GM23338 (cell line): ENCODE measurements around the gene AP4E1.

Source experiments
- CREB1 ChIP-seq: fragments of 250-450 bp; sonication (Bioruptor Pico); IDR thresholded peaks from 2 replicates; pipeline ENCODE4 v1.5.0; 2020; ENCODE audit warnings: low read depth, mild to moderate bottlenecking, moderate library complexity
- EZH2 ChIP-seq: fragments of 200-600 bp; sonication (generic); IDR thresholded peaks from one replicate; pipeline ENCODE4 v1.8.0; 2017; ENCODE audit warnings: antibody characterized with exemption, mild to moderate bottlenecking, low read depth; ENCODE audit not compliant: unreplicated experiment
- EZH2phosphoT487 ChIP-seq: fragments of 200-600 bp; sonication (generic); IDR thresholded peaks from one replicate; pipeline ENCODE4 v1.8.1; 2018; ENCODE audit warnings: antibody characterized with exemption; ENCODE audit not compliant: unreplicated experiment
- JUNB ChIP-seq: IDR thresholded peaks from one replicate; pipeline ENCODE4 v1.6.1; 2016; ENCODE audit warnings: antibody characterized with exemption; ENCODE audit not compliant: unreplicated experiment
- POLR2AphosphoS5 ChIP-seq: IDR thresholded peaks from 2 replicates; pipeline ENCODE4 v1.6.1; 2016; ENCODE audit warnings: antibody characterized with exemption, low read depth
- REST ChIP-seq: IDR thresholded peaks from one replicate; pipeline ENCODE4 v1.6.1; 2018; ENCODE audit warnings: antibody characterized with exemption; ENCODE audit not compliant: unreplicated experiment
- STAT1 ChIP-seq: IDR thresholded peaks from one replicate; pipeline ENCODE4 v1.6.1; 2016; ENCODE audit warnings: antibody characterized with exemption; ENCODE audit not compliant: unreplicated experiment
- ZNF114 ChIP-seq: fragments of 250-450 bp; sonication (Bioruptor Pico); IDR thresholded peaks from 2 replicates; pipeline ENCODE4 v1.5.0; 2020; ENCODE audit warnings: mild to moderate bottlenecking, moderate library complexity
- TF ChIP-seq, protein P1 (sequence below), 2 experiments: fragments of 200-600 bp in 1 of 2; sonication (generic) in 1 of 2; conservative IDR thresholded peaks; 2 replicates each; pipeline versions ENCODE4 v1.5.1 to v1.6.1; 2016 to 2017; ENCODE audit warnings: antibody characterized with exemption in 2 of 2, low read depth in 2 of 2, mild to moderate bottlenecking in 2 of 2, moderate library complexity in 1 of 2

DNA sequence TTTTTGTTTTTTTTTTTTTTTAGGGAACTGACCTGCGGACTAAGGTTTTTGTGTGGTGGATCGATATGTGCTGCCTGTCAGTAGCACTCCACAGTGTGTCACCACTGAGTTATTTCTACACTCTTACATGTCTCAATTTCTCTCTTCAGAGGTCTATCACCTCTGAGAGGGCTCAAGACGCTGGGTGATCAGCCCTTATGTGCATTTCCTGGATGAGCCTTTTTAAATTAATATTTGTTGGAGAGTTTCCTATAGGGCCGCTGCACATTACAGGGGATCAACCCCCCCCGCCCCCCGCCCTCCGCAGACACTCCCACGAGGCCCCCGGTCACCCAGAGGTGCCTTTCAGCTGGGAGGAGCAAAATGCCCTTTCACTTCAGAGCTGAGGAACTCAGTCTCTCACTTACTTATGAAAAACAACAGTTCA is 34.5 kb upstream of the AP4E1 start:
- no peak for TF ChIP-seq EZH2phosphoT487
- TF ChIP-seq, protein P1, sequence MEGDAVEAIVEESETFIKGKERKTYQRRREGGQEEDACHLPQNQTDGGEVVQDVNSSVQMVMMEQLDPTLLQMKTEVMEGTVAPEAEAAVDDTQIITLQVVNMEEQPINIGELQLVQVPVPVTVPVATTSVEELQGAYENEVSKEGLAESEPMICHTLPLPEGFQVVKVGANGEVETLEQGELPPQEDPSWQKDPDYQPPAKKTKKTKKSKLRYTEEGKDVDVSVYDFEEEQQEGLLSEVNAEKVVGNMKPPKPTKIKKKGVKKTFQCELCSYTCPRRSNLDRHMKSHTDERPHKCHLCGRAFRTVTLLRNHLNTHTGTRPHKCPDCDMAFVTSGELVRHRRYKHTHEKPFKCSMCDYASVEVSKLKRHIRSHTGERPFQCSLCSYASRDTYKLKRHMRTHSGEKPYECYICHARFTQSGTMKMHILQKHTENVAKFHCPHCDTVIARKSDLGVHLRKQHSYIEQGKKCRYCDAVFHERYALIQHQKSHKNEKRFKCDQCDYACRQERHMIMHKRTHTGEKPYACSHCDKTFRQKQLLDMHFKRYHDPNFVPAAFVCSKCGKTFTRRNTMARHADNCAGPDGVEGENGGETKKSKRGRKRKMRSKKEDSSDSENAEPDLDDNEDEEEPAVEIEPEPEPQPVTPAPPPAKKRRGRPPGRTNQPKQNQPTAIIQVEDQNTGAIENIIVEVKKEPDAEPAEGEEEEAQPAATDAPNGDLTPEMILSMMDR (conservative IDR thresholded peaks at IDR 0.05; ENCODE audit: low read depth in 2 of 2), result no peak
- no peak for TF ChIP-seq CREB1 (CRISPR knock-in tag)
- no peak for TF ChIP-seq EZH2
- no peak for TF ChIP-seq POLR2AphosphoS5
- no peak for TF ChIP-seq REST
- TF ChIP-seq JUNB, result no peak
- no peak for TF ChIP-seq STAT1
- no peak for TF ChIP-seq ZNF114 (CRISPR knock-in tag)
